Panc1 (cell line): ENCODE results near the gene NTNG1. TPM values are rescaled to one million over a fixed set of nuclear protein-coding genes. Genes with fewer than 3 reads are reported as not detected.

Source experiments
- ATAC-seq: fragments of 200-7000 bp; cut with Tn5 transposase; 2 replicates; pipeline ENCODE4 v1.9.1; 2020; ENCODE audit warnings: mild to moderate bottlenecking, moderate library complexity
- BruUV-seq: library from RNA; stranded (reverse); fragments of 400-500 nt; replicated peaks from 2 replicates; lab custom pipeline; 2021; lab: Mats Ljungman, UMichigan
- CTCF ChIA-PET: fragments of 300-600 bp; sonication (Branson Sonifier 250); formaldehyde crosslinking; loops from one replicate; lab custom pipeline; 2022; ENCODE audit warnings: antibody characterized with exemption; lab: Charles Lee
- POLR2A ChIA-PET: fragments of 300-600 bp; sonication (Branson Sonifier 250); formaldehyde crosslinking; loops from one replicate; lab custom pipeline; 2022; ENCODE audit warnings: antibody characterized with exemption; lab: Charles Lee
- DNase-seq: peaks from one replicate; pipeline ENCODE4 v3.0.0-alpha.2; 2010; ENCODE audit warnings: low read depth, low spot score
- H3K27ac ChIP-seq: 2 replicates; pipeline ENCODE4 v1.5.1; 2011; ENCODE audit warnings: mild to moderate bottlenecking, low read length, inconsistent platforms
- H3K27me3 ChIP-seq: fragments of 200-500 bp; sonication (Bioruptor generic); 2 replicates; pipeline ENCODE4 v1.6.0; 2014; ENCODE audit warnings: low read length, inconsistent platforms; ENCODE audit not compliant: control insufficient read depth, insufficient read depth
- H3K36me3 ChIP-seq: fragments of 200-500 bp; sonication (Bioruptor generic); 2 replicates; pipeline ENCODE4 v1.5.1; 2014; ENCODE audit warnings: inconsistent platforms, mild to moderate bottlenecking, low read length, moderate library complexity; ENCODE audit not compliant: control insufficient read depth, insufficient read depth
- H3K4me1 ChIP-seq: 2 replicates; pipeline ENCODE4 v1.5.1; 2011; ENCODE audit warnings: inconsistent platforms, mild to moderate bottlenecking, low read length, moderate library complexity; ENCODE audit not compliant: control insufficient read depth, insufficient read depth
- H3K4me3 ChIP-seq, 2 experiments: 2 replicates each; pipeline ENCODE4 v1.5.1; 2011 to 2012; ENCODE audit warnings: low read depth in 2 of 2, low read length in 2 of 2, mild to moderate bottlenecking in 2 of 2, inconsistent platforms in 1 of 2, moderate library complexity in 1 of 2
- H3K9me3 ChIP-seq: fragments of 200-500 bp; sonication (Bioruptor generic); 2 replicates; pipeline ENCODE4 v1.5.1; 2014; ENCODE audit warnings: low read depth, mild to moderate bottlenecking, inconsistent platforms, low read length, moderate library complexity; ENCODE audit not compliant: control insufficient read depth, insufficient read depth
- POLR2AphosphoS5 ChIP-seq: IDR thresholded peaks from 2 replicates; pipeline ENCODE4 v1.6.1; 2012; ENCODE audit warnings: mild to moderate bottlenecking, low read depth, low read length, moderate library complexity
- REST ChIP-seq, 2 experiments: IDR thresholded peaks; 2 replicates each; pipeline ENCODE4 v1.6.1; 2011 to 2012; ENCODE audit warnings: low read depth in 2 of 2, control low read depth in 1 of 2, low read length in 1 of 2, mild to moderate bottlenecking in 1 of 2, moderate library complexity in 1 of 2; ENCODE audit not compliant: insufficient read depth in 1 of 2
- SIN3A ChIP-seq: IDR thresholded peaks from 2 replicates; pipeline ENCODE4 v1.6.1; 2012; ENCODE audit warnings: low read depth, mild to moderate bottlenecking, low read length, moderate library complexity, borderline replicate concordance; ENCODE audit not compliant: insufficient read depth
- TCF7L2 ChIP-seq: IDR thresholded peaks from 2 replicates; pipeline ENCODE4 v1.6.1; 2011; ENCODE audit warnings: mild to moderate bottlenecking, low read depth, low read length, inconsistent platforms
- in situ Hi-C: cut with HindIII; loops from 2 replicates; pipeline ENCODE4 v1.10.0; 2016; ENCODE audit warnings: low sequenced_read_pairs, low pct_unique_long_range_greater_than_20kb
- intact Hi-C: fragments of 100-400 bp; cut with micrococcal nuclease; formaldehyde crosslinking; loops from one replicate; pipeline ENCODE4 v1.10.0; 2022; ENCODE audit not compliant: unreplicated experiment
- total RNA-seq: library from RNA; stranded (reverse); gene quantifications from one replicate; pipeline ENCODE4 v1.2.1, GENCODE V29; 2021; ENCODE audit not compliant: unreplicated experiment
- TF ChIP-seq, protein P1 (sequence below): fragments of 450-650 bp; IDR thresholded peaks from 2 replicates; pipeline ENCODE4 v1.5.1; 2017; ENCODE audit warnings: mild to moderate bottlenecking

The NTNG1 gene
- total RNA-seq, 1 experiment from 2014 or later, result 0.13 TPM

GRCh38 chr1:107158496-107158895 lies 17.7 kb downstream of the NTNG1 start:
- ChIA-PET POLR2A (no interaction called here), CTCF (no interaction called here)
- Histone ChIP-seq H3K4me3 (no peak overlapping the region), H3K27me3 (no peaks in the 10 kb centered on the region), H3K4me1 (no peaks in the 10 kb centered on the region), H3K36me3 (no peaks in the 10 kb centered on the region), H3K27ac (no peak overlapping the region), H3K9me3 (no peaks in the 10 kb centered on the region)
- TF ChIP-seq, protein P1, sequence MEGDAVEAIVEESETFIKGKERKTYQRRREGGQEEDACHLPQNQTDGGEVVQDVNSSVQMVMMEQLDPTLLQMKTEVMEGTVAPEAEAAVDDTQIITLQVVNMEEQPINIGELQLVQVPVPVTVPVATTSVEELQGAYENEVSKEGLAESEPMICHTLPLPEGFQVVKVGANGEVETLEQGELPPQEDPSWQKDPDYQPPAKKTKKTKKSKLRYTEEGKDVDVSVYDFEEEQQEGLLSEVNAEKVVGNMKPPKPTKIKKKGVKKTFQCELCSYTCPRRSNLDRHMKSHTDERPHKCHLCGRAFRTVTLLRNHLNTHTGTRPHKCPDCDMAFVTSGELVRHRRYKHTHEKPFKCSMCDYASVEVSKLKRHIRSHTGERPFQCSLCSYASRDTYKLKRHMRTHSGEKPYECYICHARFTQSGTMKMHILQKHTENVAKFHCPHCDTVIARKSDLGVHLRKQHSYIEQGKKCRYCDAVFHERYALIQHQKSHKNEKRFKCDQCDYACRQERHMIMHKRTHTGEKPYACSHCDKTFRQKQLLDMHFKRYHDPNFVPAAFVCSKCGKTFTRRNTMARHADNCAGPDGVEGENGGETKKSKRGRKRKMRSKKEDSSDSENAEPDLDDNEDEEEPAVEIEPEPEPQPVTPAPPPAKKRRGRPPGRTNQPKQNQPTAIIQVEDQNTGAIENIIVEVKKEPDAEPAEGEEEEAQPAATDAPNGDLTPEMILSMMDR, result no peak
- TF ChIP-seq TCF7L2 (no peak), REST (IDR thresholded peaks at IDR 0.05; ENCODE audit: insufficient read depth in 1 of 2, low read depth in 2 of 2, low read length in 1 of 2) (no peak), POLR2AphosphoS5 (no peak), SIN3A (no peak)
- in situ Hi-C loops (no loop called here), intact Hi-C loops (no loop called here)
- BruUV-seq, result no TSS peak
- ATAC-seq (no peak), DNase-seq (no peak)

DNA sequence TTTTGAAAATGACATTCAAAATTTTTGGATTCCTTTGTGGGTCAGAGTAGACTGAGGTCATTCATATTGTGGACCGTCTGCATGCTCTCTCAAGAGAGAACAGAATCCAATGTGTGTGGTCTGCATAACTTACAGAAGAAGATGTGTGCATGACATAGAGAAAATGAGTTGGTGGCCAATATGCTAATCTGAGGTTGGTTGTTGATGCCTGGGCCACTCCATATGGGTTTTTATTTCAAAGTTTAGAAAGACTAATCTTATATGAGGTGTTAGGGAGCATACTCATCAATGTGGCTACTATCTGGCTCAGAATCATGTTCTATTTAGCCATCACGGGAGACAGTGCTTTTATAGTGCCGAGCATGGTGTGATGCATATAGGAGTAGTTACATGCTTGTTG lies 18.2 kb downstream of the NTNG1 start:
- POLR2A ChIA-PET, result no interaction called here
- in situ Hi-C loops, result no loop called here
- H3K27me3 ChIP-seq, result no peaks in the 10 kb centered on the region
- H3K36me3 ChIP-seq, result no peaks in the 10 kb centered on the region
- no peaks in the 10 kb centered on the region for H3K9me3 ChIP-seq
- H3K27ac ChIP-seq, result no peak overlapping the region
- BruUV-seq, result no TSS peak
- intact Hi-C loops, result no loop called here
- CTCF ChIA-PET, result no interaction called here
- DNase-seq (no peak), ATAC-seq (no peak)
- no peak overlapping the region for H3K4me3 ChIP-seq
- TF ChIP-seq, protein P1, result no peak
- TF ChIP-seq SIN3A, result no peak
- no peak for TF ChIP-seq POLR2AphosphoS5
- TF ChIP-seq REST (IDR thresholded peaks at IDR 0.05; ENCODE audit: insufficient read depth in 1 of 2, low read depth in 2 of 2, low read length in 1 of 2), result no peak
- no peak for TF ChIP-seq TCF7L2
- H3K4me1 ChIP-seq, result no peaks in the 10 kb centered on the region
